Endothelial cell of umbilical vein (primary cell): ENCODE measurements around the gene HNRNPDL. TPM values are rescaled to one million over a fixed set of nuclear protein-coding genes. Genes with fewer than 3 reads are reported as not detected.

Source experiments
- BruUV-seq: library from RNA; stranded (reverse); fragments of 400-500 nt; replicated peaks from 2 replicates; lab custom pipeline; 2021; lab: Mats Ljungman, UMichigan
- CTCF ChIA-PET: fragments of 300-600, 350-600 bp; sonication (Branson Sonifier 250); formaldehyde crosslinking; loops from one replicate; lab custom pipeline; 2021; ENCODE audit warnings: antibody characterized with exemption, inconsistent platforms; lab: Charles Lee
- POLR2A ChIA-PET: fragments of 300-600, 350-600 bp; sonication (Branson Sonifier 250); formaldehyde crosslinking; loops from one replicate; lab custom pipeline; 2021; ENCODE audit warnings: antibody characterized with exemption, inconsistent platforms; lab: Charles Lee
- DNase-seq: peaks from one replicate; pipeline ENCODE4 v3.0.0-alpha.2; 2011; ENCODE audit warnings: low read depth, low spot score
- FAIRE-seq: peaks from 2 replicates; lab custom pipeline; 2011; peaks lifted over from hg19 to GRCh38; lab: Jason Lieb, UNC
- H2AFZ ChIP-seq: 2 replicates; pipeline ENCODE4 v1.6.0; 2012; ENCODE audit warnings: low read depth, low read length, control low read depth, inconsistent platforms
- H3K27ac ChIP-seq: 2 replicates; pipeline ENCODE4 v1.5.1; 2011; ENCODE audit warnings: low read depth, mild to moderate bottlenecking, control low read depth, low read length, moderate library complexity; ENCODE audit not compliant: insufficient read depth
- H3K27me3 ChIP-seq, 2 experiments: 2 replicates each; pipeline versions ENCODE4 v1.6.0 to v1.6.1; 2011; ENCODE audit warnings: low read length in 2 of 2, mixed read lengths in 1 of 2; ENCODE audit not compliant: control insufficient read depth in 2 of 2, insufficient read depth in 2 of 2
- H3K36me3 ChIP-seq, 2 experiments: 2 replicates in 1 of 2; 3 replicates in 1 of 2; pipeline ENCODE4 v1.5.1; 2011; ENCODE audit warnings: low read length in 2 of 2, mild to moderate bottlenecking in 1 of 2, moderate library complexity in 1 of 2; ENCODE audit not compliant: control insufficient read depth in 2 of 2, insufficient read depth in 2 of 2; ENCODE audit errors: extremely low read depth in 1 of 2
- H3K4me1 ChIP-seq: 3 replicates; pipeline ENCODE4 v1.5.1; 2011; ENCODE audit warnings: mild to moderate bottlenecking, low read length; ENCODE audit not compliant: control insufficient read depth, insufficient read depth; ENCODE audit errors: extremely low read depth
- H3K4me2 ChIP-seq: 2 replicates; pipeline ENCODE4 v1.6.1; 2011; ENCODE audit warnings: low read length, control low read depth, mixed read lengths; ENCODE audit not compliant: insufficient read depth
- H3K4me3 ChIP-seq, 3 experiments: fragments of 200-600 bp in 1 of 3; sonication (generic), shearing (Covaris generic) in 1 of 3; replicated peaks in 1 of 3; 2 replicates each; pipeline ENCODE4 v1.5.1; 2011 to 2016; ENCODE audit warnings: control low read depth in 3 of 3, low read length in 3 of 3, mild to moderate bottlenecking in 2 of 3, inconsistent platforms in 1 of 3, low read depth in 1 of 3, moderate library complexity in 1 of 3; ENCODE audit not compliant: insufficient read depth in 1 of 3
- H3K79me2 ChIP-seq: 2 replicates; pipeline ENCODE4 v1.6.0; 2012; ENCODE audit warnings: low read length, inconsistent platforms; ENCODE audit not compliant: control insufficient read depth, insufficient read depth
- H3K9ac ChIP-seq: replicated peaks from 2 replicates; pipeline ENCODE3; 2011; ENCODE audit warnings: low read length, control low read depth; ENCODE audit not compliant: insufficient read depth; ENCODE audit errors: extremely low read depth
- H3K9me1 ChIP-seq: replicated peaks from 3 replicates; pipeline ENCODE4 v1.6.0; 2011; ENCODE audit warnings: mild to moderate bottlenecking, low read length; ENCODE audit not compliant: control insufficient read depth, insufficient read depth; ENCODE audit errors: extremely low read depth
- H3K9me3 ChIP-seq: replicated peaks from 2 replicates; pipeline ENCODE4 v1.5.1; 2012; ENCODE audit warnings: low read length, inconsistent platforms; ENCODE audit not compliant: control insufficient read depth, insufficient read depth
- H4K20me1 ChIP-seq: replicated peaks from 2 replicates; pipeline ENCODE3; 2011; ENCODE audit warnings: mild to moderate bottlenecking, low read length; ENCODE audit not compliant: control insufficient read depth, insufficient read depth; ENCODE audit errors: extremely low read depth
- EZH2 ChIP-seq: IDR thresholded peaks from 2 replicates; pipeline ENCODE4 v1.6.1; 2012; ENCODE audit warnings: borderline replicate concordance, low read depth, mild to moderate bottlenecking, moderate library complexity, low read length, inconsistent platforms; ENCODE audit not compliant: severe bottlenecking
- FOS ChIP-seq: IDR thresholded peaks from 2 replicates; pipeline ENCODE4 v1.6.1; 2011; ENCODE audit warnings: mild to moderate bottlenecking, low read length, moderate library complexity, borderline replicate concordance; ENCODE audit not compliant: insufficient read depth
- GATA2 ChIP-seq: IDR thresholded peaks from 2 replicates; pipeline ENCODE4 v1.7.0; 2011; ENCODE audit warnings: low read depth, mild to moderate bottlenecking, moderate library complexity, mixed read lengths, low read length; ENCODE audit not compliant: insufficient read length, insufficient read depth
- JUN ChIP-seq: IDR thresholded peaks from 2 replicates; pipeline ENCODE4 v1.6.1; 2011; ENCODE audit warnings: borderline replicate concordance, low read depth; ENCODE audit not compliant: insufficient read length, insufficient read depth
- MYC ChIP-seq: IDR thresholded peaks from one replicate; pipeline ENCODE4 v1.6.1; 2011; ENCODE audit warnings: mild to moderate bottlenecking, low read depth, low read length
- POLR2A ChIP-seq: IDR thresholded peaks from 2 replicates; pipeline ENCODE4 v1.6.1; 2012; ENCODE audit warnings: low read depth, mild to moderate bottlenecking, control low read depth, low read length
- POLR2AphosphoS5 ChIP-seq: IDR thresholded peaks from 2 replicates; pipeline ENCODE4 v1.6.1; 2012; ENCODE audit warnings: low read depth, mild to moderate bottlenecking, control low read depth, low read length, moderate library complexity; ENCODE audit not compliant: insufficient read depth
- dilution Hi-C: fragments of 300-500 bp; cut with MboI; formaldehyde crosslinking; loops from one replicate; pipeline ENCODE4 v1.15.0; 2019; ENCODE audit warnings: low sequenced_read_pairs; ENCODE audit not compliant: extremely low pct_ligation_motif_present
- intact Hi-C: fragments of 100-400 bp; cut with micrococcal nuclease; formaldehyde crosslinking; loops from one replicate; pipeline ENCODE4 v1.10.0; 2022
- polyA plus RNA-seq, 4 experiments: library from polyadenylated mRNA; depleted of rRNA in 3 of 4; stranded (reverse) in 3 of 4; unstranded in 1 of 4; fragments of >200 nt; gene quantifications; 2 replicates each; pipeline versions ENCODE4 v1.2.1 to v1.2.3, GENCODE V29; 2011 to 2012; ENCODE audit warnings: missing spikeins in 1 of 4
- total RNA-seq: library from RNA; stranded (reverse); gene quantifications from 2 replicates; pipeline ENCODE4 v1.2.3, GENCODE V29; 2021
- TF ChIP-seq, protein P1 (sequence below): IDR thresholded peaks from 2 replicates; pipeline ENCODE4 v1.6.1; 2011; ENCODE audit not compliant: insufficient read depth, insufficient read length
- TF ChIP-seq, protein P2 (sequence below), 2 donors: IDR thresholded peaks; 1 replicate in 1 of 2; 2 replicates in 1 of 2; pipeline ENCODE4 v1.5.1; 2011; ENCODE audit warnings: low read length in 2 of 2, mild to moderate bottlenecking in 2 of 2, moderate library complexity in 2 of 2, control low read depth in 1 of 2, inconsistent platforms in 1 of 2, low read depth in 1 of 2; ENCODE audit not compliant: insufficient read depth in 1 of 2; ENCODE audit errors: extremely low read depth in 1 of 2

The HNRNPDL gene
- total and polyA plus RNA-seq, 2 donors (not counting 3 experiments of a cell fraction or from before 2014, with no cell fraction given) = 160 to 292 TPM

DNA sequence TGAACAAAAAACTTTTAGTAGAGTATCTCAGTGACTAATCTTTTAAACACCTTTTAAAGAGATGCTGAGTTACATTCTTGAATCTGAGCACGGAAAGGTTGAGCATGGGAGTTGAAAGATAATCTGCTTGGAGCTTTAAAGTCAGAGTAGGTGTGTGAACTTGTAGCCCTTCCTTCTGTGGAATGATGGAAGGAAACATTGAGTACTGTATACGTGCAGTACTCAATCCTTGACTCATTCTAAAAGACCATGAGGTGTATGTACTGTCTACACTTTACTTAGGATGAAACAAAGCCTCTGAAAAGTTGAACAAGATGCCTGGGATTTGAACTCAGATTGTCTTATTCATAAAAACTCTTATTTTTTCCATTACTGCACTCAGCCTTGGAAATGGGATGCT, 3.5 kb upstream of the HNRNPDL start:
- no peak overlapping the region for H3K4me3 ChIP-seq
- POLR2A ChIA-PET = no interaction called here
- no peaks in the 10 kb centered on the region for H3K27me3 ChIP-seq
- no peaks in the 10 kb centered on the region for H3K36me3 ChIP-seq
- intact Hi-C loops = loop anchor here (5.0 kb wide), 1 partner anchor 579 kb away; the partner anchor contains the start of gene LIN54
- no peak overlapping the region for H2AFZ ChIP-seq
- no peaks in the 10 kb centered on the region for H3K9me3 ChIP-seq
- BruUV-seq = no TSS peak
- peaks cover 7% of the 10 kb centered on the region for H3K4me1 ChIP-seq
- no peak overlapping the region for H3K27ac ChIP-seq
- FAIRE-seq (no peak), DNase-seq (no peak)
- CTCF ChIA-PET = no interaction called here
- dilution Hi-C loops = no loop called here
- no peak overlapping the region for H3K4me2 ChIP-seq
- no peak overlapping the region for H3K9ac ChIP-seq
- TF ChIP-seq GATA2 = no peak
- TF ChIP-seq, protein P1, sequence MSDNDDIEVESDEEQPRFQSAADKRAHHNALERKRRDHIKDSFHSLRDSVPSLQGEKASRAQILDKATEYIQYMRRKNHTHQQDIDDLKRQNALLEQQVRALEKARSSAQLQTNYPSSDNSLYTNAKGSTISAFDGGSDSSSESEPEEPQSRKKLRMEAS = no peak
- TF ChIP-seq, protein P2, sequence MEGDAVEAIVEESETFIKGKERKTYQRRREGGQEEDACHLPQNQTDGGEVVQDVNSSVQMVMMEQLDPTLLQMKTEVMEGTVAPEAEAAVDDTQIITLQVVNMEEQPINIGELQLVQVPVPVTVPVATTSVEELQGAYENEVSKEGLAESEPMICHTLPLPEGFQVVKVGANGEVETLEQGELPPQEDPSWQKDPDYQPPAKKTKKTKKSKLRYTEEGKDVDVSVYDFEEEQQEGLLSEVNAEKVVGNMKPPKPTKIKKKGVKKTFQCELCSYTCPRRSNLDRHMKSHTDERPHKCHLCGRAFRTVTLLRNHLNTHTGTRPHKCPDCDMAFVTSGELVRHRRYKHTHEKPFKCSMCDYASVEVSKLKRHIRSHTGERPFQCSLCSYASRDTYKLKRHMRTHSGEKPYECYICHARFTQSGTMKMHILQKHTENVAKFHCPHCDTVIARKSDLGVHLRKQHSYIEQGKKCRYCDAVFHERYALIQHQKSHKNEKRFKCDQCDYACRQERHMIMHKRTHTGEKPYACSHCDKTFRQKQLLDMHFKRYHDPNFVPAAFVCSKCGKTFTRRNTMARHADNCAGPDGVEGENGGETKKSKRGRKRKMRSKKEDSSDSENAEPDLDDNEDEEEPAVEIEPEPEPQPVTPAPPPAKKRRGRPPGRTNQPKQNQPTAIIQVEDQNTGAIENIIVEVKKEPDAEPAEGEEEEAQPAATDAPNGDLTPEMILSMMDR (IDR thresholded peaks at IDR 0.05; ENCODE audit: extremely low read depth in 1 of 2, insufficient read depth in 1 of 2, low read depth in 1 of 2, low read length in 2 of 2) = no peak
- no peak for TF ChIP-seq EZH2
- TF ChIP-seq FOS = no peak
- no peak for TF ChIP-seq POLR2AphosphoS5
- no peak for TF ChIP-seq MYC
- TF ChIP-seq JUN = no peak
- no peak for TF ChIP-seq POLR2A
- H4K20me1 ChIP-seq = no peaks in the 10 kb centered on the region
- peaks cover 3% of the 10 kb centered on the region for H3K9me1 ChIP-seq
- H3K79me2 ChIP-seq = peaks cover 85% of the 10 kb centered on the region
